NCI-H345 treated with DMSO at 0.1 percent for 48 hours (cell line): ENCODE results near the gene MACROD2.

ENCODE experiments used
- DNase-seq: peaks from one replicate; lab custom pipeline; 2025; ENCODE audit not compliant: unreplicated experiment; lab: John Stamatoyannopoulos, UW

The MACROD2 gene

GRCh38 chr20:15740046-15740775 lies 1744.9 kb downstream of the MACROD2 start:
- no peak for DNase-seq

GRCh38 chr20:15742087-15742486 lies 1746.8 kb downstream of the MACROD2 start:
- no peak for DNase-seq

GRCh38 chr20:15742627-15743026 lies 1747.3 kb downstream of the MACROD2 start:
- no peak for DNase-seq

- DNase-seq: no peak
Measured at GRCh38 chr20:15756002-15756753, 1760.9 kb downstream of the MACROD2 start.

- DNase-seq: no peak
Measured at GRCh38 chr20:15756754-15757115, 1761.4 kb downstream of the MACROD2 start.

GRCh38 chr20:15759594-15759993 lies 1764.3 kb downstream of the MACROD2 start:
- DNase-seq: no peak

- DNase-seq: no peak
Measured at GRCh38 chr20:15760001-15760621, 1764.8 kb downstream of the MACROD2 start.

GRCh38 chr20:15763366-15763765 lies 1768.0 kb downstream of the MACROD2 start:
- no peak for DNase-seq

GRCh38 chr20:15767586-15767985 lies 1772.3 kb downstream of the MACROD2 start:
- no peak for DNase-seq

- DNase-seq: no peak
Measured at GRCh38 chr20:15767999-15768741, 1772.9 kb downstream of the MACROD2 start.

GRCh38 chr20:15772826-15773225 lies 1777.5 kb downstream of the MACROD2 start:
- DNase-seq: no peak

- no peak for DNase-seq
Measured at GRCh38 chr20:15774926-15775325, 1779.6 kb downstream of the MACROD2 start.

GRCh38 chr20:15776770-15777466 lies 1781.6 kb downstream of the MACROD2 start:
- no peak for DNase-seq

- DNase-seq: no peak
Measured at GRCh38 chr20:15784020-15784419, 1788.7 kb downstream of the MACROD2 start.

- no peak for DNase-seq
Measured at GRCh38 chr20:15789079-15789478, 1793.8 kb downstream of the MACROD2 start.

- DNase-seq: no peak
Measured at GRCh38 chr20:15792855-15793254, 1797.5 kb downstream of the MACROD2 start.

- DNase-seq: no peak
Measured at GRCh38 chr20:15794409-15794808, 1799.1 kb downstream of the MACROD2 start.

- DNase-seq: no peak
Measured at GRCh38 chr20:15795305-15796019, 1800.1 kb downstream of the MACROD2 start.

- DNase-seq: no peak
Measured at GRCh38 chr20:15799871-15800270, 1804.6 kb downstream of the MACROD2 start.

GRCh38 chr20:15802020-15802419 lies 1806.7 kb downstream of the MACROD2 start:
- DNase-seq: no peak
